HG03025 (cell line): ENCODE results near the gene MIOX.

Experiments used
- ATAC-seq: cut with Tn5 transposase; IDR thresholded peaks from one replicate; pipeline ENCODE4 v1.9.1; 2021; ENCODE audit warnings: mild to moderate bottlenecking, moderate library complexity; ENCODE audit not compliant: unreplicated experiment, low FRiP score

Gene MIOX

DNA sequence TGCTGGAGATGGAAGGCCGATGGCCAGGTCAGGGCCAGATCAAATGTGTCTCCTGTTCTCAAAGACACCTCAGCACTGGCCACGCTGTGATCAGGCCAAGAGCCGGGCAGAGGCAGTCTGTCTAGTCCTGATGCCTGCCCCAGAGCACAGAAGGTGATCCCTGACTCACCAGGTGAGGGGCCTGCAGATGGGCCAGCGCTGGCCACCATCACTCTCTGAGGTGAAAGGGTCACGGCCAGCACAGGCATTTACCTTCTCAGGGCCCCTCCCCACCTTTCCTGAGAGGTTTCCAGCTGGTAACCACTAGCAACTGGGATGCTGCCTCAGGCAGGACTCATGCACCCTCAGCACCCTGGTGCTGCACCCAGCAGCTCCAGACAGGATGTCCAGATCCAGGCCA lies 14.7 kb upstream of the MIOX start:
- no peak for ATAC-seq

DNA sequence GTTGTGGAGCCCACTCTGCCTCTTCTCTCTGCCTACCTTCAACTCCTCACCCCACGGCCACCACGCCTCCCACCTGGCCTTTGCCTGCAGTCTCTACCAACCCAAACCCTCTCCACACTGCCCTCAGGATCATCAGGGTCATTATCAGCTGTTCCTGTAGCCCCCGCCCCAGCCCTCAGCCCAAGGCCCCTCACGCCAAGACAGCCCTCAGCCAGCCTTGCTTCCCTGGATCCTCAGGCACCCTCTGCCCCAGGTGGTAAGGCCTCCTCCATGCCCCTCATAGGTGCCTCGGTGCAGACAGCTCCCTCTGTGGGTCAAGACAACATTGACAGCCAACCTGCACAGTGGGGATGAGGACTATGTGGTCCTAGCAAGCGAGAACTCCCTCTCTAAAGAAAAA lies 13.6 kb upstream of the MIOX start:
- no peak for ATAC-seq

DNA sequence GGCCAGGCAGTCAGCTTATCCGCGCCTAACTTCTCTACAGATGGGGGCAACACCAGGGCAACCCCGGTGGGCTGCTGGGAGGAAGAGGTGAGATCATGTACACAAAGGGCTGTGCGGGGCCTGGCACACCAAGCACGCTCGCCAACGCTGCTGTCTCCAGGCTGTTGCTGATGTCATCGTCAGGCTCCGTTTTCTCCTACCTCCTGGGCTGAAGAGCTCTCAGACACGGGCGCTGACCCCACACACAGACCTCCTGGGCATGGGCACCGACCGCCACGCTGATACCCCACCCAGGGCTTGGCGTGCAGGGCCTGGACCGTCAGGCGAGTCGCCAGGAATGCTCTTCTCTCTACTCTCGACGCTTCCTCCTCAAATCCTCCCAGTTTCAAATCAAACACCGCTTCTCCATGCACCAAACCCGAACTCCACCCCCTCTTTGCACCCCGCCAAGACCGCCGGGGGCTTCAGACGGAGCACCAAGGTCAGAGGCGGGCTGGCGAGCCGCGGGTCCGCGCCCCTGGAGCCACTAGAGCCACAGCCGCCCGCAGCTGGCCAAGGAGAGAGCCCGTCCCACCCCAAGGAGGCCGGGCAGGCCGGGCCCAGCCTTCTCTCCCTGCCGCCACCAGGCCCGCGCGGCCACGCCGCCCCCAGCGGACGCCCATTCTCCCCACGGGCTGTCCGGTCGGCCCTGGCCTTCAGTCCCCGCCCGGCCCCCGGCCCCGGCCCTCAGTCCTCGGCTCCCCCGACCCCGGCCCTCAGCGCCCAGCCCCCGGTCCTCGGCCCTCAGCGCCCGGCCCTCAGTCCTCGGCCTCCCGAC lies 12.6 kb upstream of the MIOX start:
- no peak for ATAC-seq

DNA sequence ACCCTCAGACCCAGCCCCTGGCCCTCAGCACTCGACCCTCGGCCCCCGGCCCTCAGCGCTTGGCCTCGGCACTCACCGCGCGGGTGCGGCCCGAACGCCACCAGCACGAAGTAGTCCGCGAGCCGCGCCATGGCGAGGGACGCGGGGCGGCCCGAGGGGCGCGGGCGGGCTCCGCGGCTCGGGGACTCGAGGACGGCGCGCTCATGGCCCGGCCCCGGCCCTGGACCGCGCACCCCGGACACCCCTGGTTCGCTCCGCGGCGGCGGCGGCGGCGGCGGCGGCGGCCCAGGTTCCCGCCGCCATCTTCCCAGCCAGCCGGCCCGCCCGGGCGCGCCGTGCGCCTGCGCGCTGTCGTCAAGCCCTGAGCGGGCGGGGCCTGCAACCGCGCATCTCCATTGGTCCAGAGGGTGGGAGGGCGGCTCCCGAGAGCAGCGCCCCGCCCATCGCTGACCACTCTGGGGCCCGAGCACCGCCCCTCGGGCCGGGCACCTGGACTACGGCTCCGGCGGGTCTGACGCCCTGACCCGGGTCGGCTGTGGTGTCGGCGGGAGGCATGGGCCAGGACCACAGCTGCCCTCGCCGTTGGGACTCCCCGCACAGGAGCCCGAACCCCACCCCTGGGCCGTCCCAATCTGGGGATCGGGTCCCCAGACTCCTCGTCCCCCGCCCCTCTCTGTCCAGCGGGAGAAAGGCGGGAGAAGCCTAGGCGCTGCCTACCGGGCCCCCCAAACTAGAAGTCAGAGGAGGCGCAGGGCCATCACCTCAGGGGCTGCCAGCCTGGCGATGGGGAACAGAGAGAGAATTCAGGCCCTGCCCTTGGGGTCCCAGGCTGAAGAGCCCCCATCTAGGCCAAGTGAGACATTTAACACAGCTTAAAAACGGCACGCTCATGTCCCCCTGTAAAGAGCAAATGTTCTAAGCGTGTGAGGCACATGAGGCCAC lies 11.7 kb upstream of the MIOX start, which contains the start of gene SBF1:
Gene SBF1, minus strand, starts transcription at position 326 of the 942 bp plus-strand sequence. Its CDS starts 195 bp downstream, at position 131.
- peak; percentile 50 for ATAC-seq

DNA sequence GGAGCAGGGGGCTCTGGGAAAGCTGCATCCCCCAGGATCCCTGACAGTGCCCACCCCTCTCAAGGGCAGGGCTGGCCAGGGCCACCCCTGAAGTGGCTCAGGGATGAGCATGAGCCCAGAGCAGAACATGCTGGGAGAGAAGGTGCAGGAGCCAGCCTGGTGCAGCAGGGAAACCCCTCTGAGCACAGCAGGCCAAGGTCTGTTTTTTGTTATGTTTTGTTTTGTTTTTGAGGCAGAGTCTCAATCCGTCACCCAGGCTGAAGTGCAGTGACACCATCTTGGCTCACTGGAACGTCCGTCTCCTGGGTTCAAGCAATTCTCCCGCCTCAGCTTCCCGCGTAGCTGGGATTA lies 11.0 kb upstream of the MIOX start:
- ATAC-seq: no peak

DNA sequence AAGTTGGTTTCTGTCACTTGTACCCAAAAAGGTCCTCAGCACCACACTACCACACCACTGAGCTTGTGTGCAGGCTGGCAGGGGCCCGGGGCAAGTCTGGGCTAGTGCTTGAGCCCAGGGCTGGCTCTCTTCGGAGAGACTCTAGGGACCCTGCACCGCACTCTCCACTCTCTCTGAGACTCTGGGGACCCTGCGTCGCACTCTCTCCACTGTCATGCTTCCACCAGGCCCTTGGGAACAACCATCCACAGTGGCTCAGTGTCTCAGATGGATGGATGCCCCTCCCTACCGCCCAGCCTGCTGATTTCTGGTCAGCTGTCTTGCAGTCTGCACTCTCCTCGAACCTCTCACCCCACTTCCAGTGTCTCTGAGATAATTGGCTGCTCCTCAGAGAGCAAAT lies 9.8 kb upstream of the MIOX start:
- no peak for ATAC-seq

DNA sequence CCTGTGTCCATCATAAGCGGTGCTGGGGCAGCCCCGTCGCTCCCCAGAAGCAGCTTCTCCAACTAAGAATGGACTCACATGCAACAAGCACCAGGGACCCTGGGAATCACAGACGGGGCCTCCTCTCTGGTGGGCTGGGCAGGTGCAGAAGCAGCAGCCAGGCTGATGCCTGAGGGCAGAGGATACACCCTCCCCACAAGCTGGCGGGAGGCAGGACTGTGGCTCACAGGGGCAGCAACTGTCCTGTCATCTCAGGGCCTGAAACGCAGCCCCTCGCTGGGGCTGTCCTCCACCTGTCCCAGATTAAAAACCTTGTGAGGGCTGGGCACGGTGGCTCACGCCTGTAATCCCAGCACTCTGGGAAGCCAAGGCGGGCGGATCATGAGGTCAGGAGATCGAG lies 8.7 kb upstream of the MIOX start:
- ATAC-seq: no peak

DNA sequence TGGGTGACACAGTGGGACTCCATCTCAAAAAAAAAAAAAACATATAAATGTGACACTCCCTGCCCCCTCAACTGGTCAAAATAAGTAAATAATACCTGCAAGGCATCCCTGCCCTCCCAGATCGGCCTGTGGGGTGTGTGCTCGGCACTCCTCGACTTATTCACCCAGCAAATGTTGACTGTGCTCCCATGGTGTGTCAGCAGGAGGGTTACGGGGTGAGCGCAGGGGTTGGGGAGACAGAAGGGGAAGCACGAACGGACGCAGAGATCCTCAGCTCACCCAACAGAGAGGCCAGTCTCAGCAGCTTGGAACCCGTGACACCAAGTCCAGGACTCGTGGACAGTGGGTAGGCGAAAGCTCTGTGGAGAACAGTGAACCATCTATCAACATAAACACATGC lies 6.9 kb upstream of the MIOX start:
- ATAC-seq: no peak

DNA sequence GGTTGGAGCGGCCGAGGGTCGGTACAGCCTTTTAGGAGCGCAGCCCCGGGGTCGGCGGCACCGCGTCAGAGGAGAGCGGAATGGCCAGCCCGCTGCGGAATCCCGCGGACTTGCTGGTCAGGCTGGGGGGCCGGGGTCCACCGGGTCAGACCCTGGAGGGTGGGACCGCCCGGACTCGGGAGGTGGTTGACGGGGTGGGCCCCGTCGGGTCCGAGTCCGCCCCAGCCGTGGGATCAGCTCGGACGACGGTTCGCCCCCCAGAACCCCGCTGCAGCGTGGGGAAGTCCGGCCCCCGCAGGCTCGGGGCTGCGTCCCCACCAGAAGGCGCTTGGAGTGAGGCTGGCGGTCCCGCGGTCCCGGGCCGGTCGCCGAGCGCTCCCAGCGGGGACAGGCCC lies 5.6 kb upstream of the MIOX start:
- no peak for ATAC-seq

DNA sequence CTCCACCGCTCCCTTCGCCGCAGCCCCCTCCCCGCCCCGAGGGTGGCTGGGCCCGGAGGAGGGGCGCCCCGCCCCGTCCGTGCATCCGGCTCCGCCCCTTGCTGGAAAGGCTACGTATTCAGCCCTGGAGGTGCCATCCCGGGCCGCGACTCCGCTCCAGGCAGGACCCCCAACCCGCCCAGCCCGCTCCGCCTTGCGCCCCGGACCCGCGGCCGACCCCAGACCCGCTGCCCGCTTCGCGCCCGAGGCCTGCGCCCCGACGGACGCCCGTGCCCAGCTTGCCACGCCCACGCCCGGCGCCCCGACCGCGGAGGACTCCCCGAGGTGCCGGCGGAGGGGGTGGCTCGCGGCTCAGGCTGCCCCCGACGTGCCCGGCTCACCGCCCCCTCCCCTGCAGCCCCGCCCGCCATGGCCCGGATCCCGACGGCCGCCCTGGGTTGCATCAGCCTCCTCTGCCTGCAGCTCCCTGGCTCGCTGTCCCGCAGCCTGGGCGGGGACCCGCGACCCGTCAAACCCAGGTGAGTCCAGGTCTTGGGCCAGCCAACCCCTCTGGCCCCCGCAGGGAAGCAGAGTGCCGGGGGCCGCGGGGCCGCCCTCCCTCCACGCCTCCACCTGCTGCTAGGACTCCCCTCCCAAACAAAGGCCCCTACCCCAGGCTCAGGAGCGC lies 5.1 kb upstream of the MIOX start, which contains the start of gene ADM2:
Gene ADM2, plus strand, starts transcription at position 104 of the 667 bp plus-strand sequence. Its CDS starts 305 bp downstream, at position 409.
- ATAC-seq: no peak

DNA sequence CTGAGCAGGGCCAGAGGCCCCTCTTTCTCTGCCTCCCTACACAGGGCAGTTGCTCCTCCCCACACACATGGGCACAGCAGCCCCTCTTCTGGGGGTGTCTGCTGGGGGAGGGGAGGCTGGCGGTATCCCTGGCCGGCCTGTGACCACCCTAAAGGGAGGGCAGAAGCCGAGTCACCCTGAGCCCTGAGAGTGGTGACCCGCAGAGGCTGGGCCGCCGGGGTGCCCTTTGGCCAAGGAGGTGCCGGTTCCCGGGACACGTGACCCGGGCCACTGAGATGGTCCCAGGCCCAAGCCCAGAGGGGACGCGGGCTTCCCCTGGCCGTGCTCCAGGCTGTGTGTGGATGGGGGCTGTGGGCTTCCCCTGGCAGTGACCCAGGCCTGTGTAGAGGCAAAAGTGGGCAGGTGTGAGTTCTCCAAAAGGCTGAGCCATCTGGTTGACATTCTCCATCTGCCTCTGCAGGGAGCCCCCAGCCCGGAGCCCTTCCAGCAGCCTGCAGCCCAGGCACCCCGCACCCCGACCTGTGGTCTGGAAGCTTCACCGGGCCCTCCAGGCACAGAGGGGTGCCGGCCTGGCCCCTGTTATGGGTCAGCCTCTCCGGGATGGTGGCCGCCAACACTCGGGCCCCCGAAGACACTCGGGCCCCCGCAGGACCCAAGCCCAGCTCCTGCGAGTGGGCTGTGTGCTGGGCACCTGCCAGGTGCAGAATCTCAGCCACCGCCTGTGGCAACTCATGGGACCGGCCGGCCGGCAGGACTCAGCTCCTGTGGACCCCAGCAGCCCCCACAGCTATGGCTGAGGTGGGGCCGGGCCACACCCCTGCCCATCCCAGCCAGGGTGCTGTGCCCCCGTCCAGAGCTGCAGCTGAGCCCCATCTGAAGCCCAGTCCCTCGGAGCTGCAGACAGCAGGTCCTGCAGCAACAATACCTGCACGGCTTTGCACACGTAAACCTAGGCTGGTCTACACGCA lies 4.3 kb upstream of the MIOX start:
- no peak for ATAC-seq

DNA sequence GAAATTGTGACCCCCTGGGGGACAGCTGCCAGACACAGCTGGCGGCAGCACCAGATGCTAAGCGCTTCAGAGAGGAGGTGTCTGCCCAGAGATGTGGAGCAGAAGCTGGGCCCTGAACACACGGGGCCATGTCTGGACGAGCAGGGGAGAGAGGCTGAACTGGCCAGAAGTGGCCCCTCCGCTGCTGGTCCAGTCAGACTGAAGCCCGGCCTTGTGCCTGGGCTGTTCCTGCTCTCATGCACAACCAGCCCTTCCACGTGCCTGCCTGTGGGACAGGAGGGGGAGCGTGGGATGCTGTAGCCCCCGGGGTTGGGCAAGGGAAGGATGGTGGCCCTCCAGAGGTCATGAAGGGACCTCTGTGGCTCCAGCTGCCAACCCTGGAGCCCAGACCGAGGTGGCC lies 3.6 kb upstream of the MIOX start:
- no peak for ATAC-seq

DNA sequence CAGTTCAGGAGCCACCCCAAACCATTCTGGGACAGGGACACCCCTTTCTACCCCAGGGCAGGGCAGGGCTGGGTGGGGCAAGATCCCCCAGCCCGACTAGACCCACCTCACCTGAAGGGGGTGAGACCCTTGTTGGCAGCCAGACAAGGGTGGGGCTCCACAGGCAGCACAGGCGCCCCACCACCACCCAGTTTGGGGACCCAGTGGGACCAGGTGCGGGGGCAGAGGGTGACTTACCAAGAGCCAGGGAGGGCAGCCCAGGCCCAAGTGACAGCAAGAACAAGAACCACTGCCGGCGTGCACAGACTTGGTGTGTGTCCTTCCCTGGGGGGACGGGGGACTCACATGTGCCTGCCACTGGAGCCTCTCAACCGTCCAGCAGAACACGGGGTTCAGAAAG lies 3.1 kb upstream of the MIOX start:
- no peak for ATAC-seq

DNA sequence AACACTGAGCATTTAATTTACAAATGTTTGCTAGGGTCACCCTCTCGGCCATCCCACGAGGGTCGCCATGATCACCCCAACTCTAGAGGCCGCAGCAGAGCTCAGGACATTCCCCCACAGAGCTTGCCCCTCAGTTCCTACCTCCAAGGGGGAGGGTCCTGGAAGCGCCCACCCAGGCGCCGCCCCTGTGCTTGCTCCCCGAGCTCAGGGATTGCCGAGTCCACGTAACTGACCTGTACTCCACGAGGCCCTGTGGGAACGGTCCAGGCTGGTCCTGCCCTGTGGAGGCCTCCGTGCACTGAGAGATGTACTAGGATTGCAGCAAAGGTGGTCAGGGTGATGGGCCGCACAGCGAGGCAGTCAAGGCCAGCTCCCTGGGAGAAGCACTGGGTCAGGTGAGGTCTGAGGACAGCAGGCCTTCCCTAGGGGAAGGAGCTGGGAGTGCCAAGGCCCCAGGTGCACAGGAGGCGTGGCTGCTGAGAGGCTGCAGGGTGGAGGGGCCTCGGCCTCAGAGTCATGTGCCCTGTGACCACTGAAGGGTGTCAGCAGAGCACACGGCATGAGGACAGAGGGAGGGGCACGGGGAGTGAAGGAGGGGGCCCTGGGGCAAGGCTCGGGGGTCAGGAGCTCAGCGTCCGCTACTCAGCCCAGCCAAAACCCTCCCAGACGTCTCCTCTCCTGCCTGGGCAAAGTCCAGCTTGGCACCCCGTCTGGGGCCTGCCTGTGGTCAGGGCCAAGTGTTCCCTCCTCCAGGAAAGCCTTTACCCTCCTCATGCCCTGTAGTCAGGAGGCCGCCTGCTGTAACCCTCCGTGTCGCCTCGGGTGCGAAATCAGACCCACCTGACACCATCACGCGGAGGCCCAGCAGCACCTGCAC lies 2.4 kb upstream of the MIOX start:
- ATAC-seq: no peak

DNA sequence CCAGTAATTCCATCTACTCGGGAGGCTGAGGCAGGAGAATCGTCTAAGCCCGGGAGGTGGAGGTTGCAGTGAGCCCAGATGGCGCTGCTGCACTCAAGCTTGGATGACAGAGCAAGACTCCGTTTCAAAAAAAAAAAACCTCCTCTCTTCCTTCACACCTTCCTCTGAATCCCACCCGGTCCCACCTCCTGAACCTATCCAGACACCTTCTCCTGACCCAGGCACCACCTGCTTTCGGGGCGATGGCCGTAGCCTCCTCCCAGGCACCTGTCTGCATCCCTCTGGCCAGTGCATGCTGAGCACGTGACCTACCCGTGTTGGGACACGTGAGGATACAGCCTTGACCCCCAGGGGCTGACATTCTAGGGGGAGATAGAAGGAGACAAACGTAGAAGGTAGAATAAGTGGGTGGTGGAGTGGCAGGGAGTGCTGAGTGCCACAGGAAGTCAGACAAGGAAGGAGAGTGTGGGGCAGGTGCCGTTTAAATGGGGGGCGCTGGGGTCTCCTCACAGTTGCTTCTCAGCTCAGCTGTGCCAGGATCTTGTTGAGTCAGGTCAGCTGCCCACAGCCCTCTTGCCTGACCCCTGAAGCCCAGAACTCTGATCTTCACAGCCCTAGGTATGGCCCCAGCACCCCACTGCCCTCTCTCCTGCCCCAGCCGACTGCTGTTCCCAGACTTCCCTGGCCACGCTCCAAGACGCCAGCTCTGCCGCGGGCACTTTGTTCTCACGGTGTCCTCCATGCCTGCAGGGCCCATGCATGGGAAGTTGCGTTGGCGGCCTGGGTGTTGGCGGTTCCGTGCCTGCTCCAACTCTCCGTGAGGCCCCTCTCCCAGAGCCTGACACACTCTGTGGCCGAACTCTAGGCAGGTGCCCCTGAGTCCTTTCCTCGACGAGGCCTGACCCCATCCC lies 1.2 kb upstream of the MIOX start:
- ATAC-seq: no peak

DNA sequence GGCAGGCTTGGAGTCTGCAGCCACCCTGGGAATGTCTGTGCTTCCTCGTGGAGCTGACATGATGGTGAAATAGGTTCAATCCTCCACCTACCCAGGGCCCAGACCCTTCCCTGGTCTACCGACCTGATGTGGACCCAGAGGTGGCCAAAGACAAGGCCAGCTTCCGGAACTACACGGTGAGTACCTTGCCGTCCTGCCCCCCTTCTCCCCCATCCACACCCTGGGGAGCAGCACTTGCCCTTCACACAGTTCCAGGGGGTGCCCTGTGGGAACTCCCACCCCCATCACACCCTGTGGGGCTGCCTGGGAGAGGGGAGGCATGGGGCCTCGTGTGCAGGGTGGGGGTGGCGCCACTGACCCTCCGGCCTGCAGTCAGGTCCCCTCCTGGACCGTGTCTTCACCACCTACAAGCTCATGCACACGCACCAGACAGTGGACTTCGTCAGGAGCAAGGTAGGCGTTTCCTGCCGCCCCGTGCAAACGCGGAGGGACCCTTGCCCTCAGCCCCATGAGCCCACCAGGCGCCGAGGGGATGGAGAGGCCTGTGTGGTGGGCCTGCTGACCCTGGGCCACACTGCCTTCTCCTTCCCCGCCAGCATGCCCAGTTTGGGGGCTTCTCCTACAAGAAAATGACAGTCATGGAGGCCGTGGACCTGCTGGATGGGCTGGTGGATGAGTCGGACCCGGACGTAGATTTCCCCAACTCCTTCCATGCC lies 789 bp downstream of the MIOX start:
- no peak for ATAC-seq

DNA sequence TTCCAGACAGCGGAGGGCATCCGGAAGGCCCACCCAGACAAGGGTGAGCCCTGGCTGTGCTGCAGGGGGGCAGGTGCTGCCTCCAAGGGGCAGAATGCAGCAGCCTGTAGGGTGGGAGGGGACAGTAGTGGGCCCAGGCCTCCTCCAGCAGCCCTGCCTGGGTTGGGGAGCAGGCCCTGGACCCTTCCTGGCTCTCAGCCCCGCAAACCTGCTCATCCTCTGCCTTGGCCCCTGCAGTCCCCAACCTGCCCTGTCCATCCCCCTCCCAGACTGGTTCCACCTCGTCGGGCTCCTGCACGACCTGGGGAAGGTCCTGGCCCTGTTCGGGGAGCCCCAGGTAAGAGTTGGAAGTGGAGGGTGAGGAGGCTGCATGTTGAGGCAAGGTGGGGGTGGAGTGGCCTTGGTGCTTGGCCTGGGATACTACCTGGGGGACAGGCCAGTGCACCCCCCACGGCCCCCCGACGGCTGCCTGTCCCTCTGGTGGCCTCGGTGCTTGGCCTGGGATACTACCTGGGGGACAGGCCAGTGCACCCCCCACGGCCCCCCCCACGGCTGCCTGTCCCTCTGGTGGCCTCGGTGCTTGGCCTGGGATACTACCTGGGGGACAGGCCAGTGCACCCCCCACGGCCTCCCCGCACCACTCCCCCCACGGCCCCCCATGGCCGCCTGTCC lies 1.5 kb downstream of the MIOX start:
- ATAC-seq: no peak
